Esophagus muscularis mucosa (tissue), 4 donors: ENCODE measurements around the gene FCRL5.
"Not testable (repeated sequence)": the region's sequence is repeated elsewhere in the genome, so short reads cannot be mapped to it uniquely, and the experiment has no call there.

Experiments
- CTCF ChIP-seq, 3 experiments: fragments of 200-600 bp in 2 of 3; fragments of 450-650 bp in 1 of 3; sonication (generic) in 2 of 3; IDR thresholded peaks; one replicate each; pipeline ENCODE4 v1.5.1; 2017 to 2019; ENCODE audit warnings: antibody characterized with exemption in 3 of 3, mild to moderate bottlenecking in 2 of 3, moderate library complexity in 1 of 3
- EP300 ChIP-seq: sonication (generic); formaldehyde crosslinking; IDR thresholded peaks from one replicate; pipeline ENCODE4 v1.6.1; 2017; ENCODE audit warnings: antibody characterized with exemption
- POLR2A ChIP-seq: fragments of 450-650 bp; IDR thresholded peaks from one replicate; pipeline ENCODE4 v1.6.1; 2017; ENCODE audit warnings: antibody characterized with exemption, moderate library complexity, mild to moderate bottlenecking, low read depth
- POLR2AphosphoS5 ChIP-seq, 2 donors: sonication (generic); formaldehyde crosslinking; IDR thresholded peaks; one replicate each; pipeline ENCODE4 v1.6.1; 2017; ENCODE audit warnings: antibody characterized with exemption in 2 of 2

GRCh38 chr1:157486400-157486799, 65.9 kb downstream of the FCRL5 start:
- not testable (repeated sequence) for TF ChIP-seq CTCF (IDR thresholded peaks at IDR 0.05); POLR2AphosphoS5 (IDR thresholded peaks at IDR 0.05); POLR2A; EP300
